K562 (cell line): ENCODE measurements around the gene ATP6V0A1. TPM values are rescaled to one million over a fixed set of nuclear protein-coding genes. Genes with fewer than 3 reads are reported as not detected.

ENCODE experiments used
- ARNT ChIP-seq, 2 experiments: fragments of 450-650 bp; IDR thresholded peaks; 2 replicates each; pipeline ENCODE4 v1.6.1; 2016; ENCODE audit warnings: mild to moderate bottlenecking in 1 of 2
- CTCFL ChIP-seq: IDR thresholded peaks from 2 replicates; pipeline ENCODE4 v1.6.1; 2011; ENCODE audit warnings: borderline replicate concordance, low read depth, mild to moderate bottlenecking, moderate library complexity, low read length; ENCODE audit not compliant: insufficient read depth, poor library complexity, severe bottlenecking
- FOXP1 ChIP-seq: sonication (generic); formaldehyde crosslinking; IDR thresholded peaks from 2 replicates; pipeline ENCODE4 v1.8.0; 2022; ENCODE audit warnings: mild to moderate bottlenecking, missing genetic modification reagents
- GATAD2A ChIP-seq: fragments of 450-650 bp; IDR thresholded peaks from 2 replicates; pipeline ENCODE4 v1.6.1; 2017
- MYC ChIP-seq, 2 experiments: fragments of 250-450 bp in 1 of 2; sonication (Bioruptor Pico) in 1 of 2; IDR thresholded peaks; 2 replicates each; pipeline versions ENCODE4 v1.5.1 to v1.6.1; 2012 to 2021; ENCODE audit warnings: low read depth in 2 of 2, borderline replicate concordance in 1 of 2, improper control_type of control experiment in 1 of 2, low read length in 1 of 2, mild to moderate bottlenecking in 1 of 2, moderate library complexity in 1 of 2
- POLR2G ChIP-seq: fragments of 200-400 bp; formaldehyde crosslinking; IDR thresholded peaks from 2 replicates; pipeline ENCODE4 v1.6.1; 2017; ENCODE audit warnings: low read depth, mild to moderate bottlenecking, antibody characterized with exemption, low read length, moderate library complexity
- SMC3 ChIP-seq: conservative IDR thresholded peaks from 2 replicates; pipeline ENCODE4 v1.6.1; 2011; ENCODE audit warnings: low read depth, low read length, improper control_type of control experiment; ENCODE audit not compliant: insufficient read depth
- SPI1 ChIP-seq: IDR thresholded peaks from 2 replicates; pipeline ENCODE4 v1.6.1; 2011; ENCODE audit warnings: low read depth, low read length, control low read depth, borderline replicate concordance
- TFAP4 ChIP-seq: sonication (generic); formaldehyde crosslinking; IDR thresholded peaks from 2 replicates; pipeline ENCODE4 v1.8.0; 2022; ENCODE audit warnings: missing genetic modification reagents, mild to moderate bottlenecking, moderate library complexity, borderline replicate concordance
- ZNF77 ChIP-seq: fragments of 250-450 bp; sonication (Bioruptor Pico); IDR thresholded peaks from 2 replicates; pipeline ENCODE4 v1.5.0; 2020
- polyA plus RNA-seq, 8 experiments: library from polyadenylated mRNA; depleted of rRNA in 4 of 8; stranded (reverse) in 5 of 8; unstranded in 3 of 8; fragments of >200 nt; fragmentation: Nextera tagmentation in 2 of 8; fragmentation: Illumina TruSeq in 1 of 8; extraction: Ambion mirVana in 2 of 8; extraction: Trizol in 1 of 8; gene quantifications; 2 replicates each; pipeline versions ENCODE4 v1.2.1 to v1.2.3, GENCODE V29; 2011 to 2014; ENCODE audit warnings: inconsistent platforms in 1 of 8, missing spikeins in 1 of 8
- total RNA-seq, 7 experiments: library from RNA; depleted of rRNA in 6 of 7; stranded (reverse); fragments of >200 nt in 6 of 7; fragmentation: Illumina TruSeq in 2 of 7; extraction: Trizol in 2 of 7; gene quantifications; 2 replicates each; pipeline versions ENCODE4 v1.2.1 to v1.2.3, GENCODE V29; 2011 to 2021; ENCODE audit warnings: low replicate concordance in 1 of 7
- TF ChIP-seq, protein P1 (sequence below): fragments of 200-800 bp; sonication (Bioruptor generic); IDR thresholded peaks from 2 replicates; pipeline ENCODE4 v1.6.1; 2017; ENCODE audit warnings: missing genetic modification characterization, missing compliant biosample characterization
- TF ChIP-seq, protein P2 (sequence below): fragments of 450-650 bp; formaldehyde crosslinking; IDR thresholded peaks from 2 replicates; pipeline ENCODE4 v1.4.0; 2020; ENCODE audit warnings: mild to moderate bottlenecking, moderate library complexity

ATP6V0A1 gene
- total and polyA plus RNA-seq, 9 of the 15 experiments (the other 6 are each of a cell fraction or from before 2014, with no cell fraction given), result 11.8 to 158 (median 75.5) TPM

GRCh38 chr17:42517516-42517915 lies 58.8 kb downstream of the ATP6V0A1 start (continued):
- TF ChIP-seq, protein P1, sequence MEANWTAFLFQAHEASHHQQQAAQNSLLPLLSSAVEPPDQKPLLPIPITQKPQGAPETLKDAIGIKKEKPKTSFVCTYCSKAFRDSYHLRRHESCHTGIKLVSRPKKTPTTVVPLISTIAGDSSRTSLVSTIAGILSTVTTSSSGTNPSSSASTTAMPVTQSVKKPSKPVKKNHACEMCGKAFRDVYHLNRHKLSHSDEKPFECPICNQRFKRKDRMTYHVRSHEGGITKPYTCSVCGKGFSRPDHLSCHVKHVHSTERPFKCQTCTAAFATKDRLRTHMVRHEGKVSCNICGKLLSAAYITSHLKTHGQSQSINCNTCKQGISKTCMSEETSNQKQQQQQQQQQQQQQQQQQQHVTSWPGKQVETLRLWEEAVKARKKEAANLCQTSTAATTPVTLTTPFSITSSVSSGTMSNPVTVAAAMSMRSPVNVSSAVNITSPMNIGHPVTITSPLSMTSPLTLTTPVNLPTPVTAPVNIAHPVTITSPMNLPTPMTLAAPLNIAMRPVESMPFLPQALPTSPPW (CRISPR knock-in tag), result peak; percentile 49; the same call in 1 of the 2 replicates
- TF ChIP-seq ARNT (IDR thresholded peaks at IDR 0.05) (peak in 1 of 2 experiments; percentile 61; a peak in 1 of 4 replicates), MYC (IDR thresholded peaks at IDR 0.05; ENCODE audit: low read depth, low read length) (0 out of 2 replicates have a peak, but pooled peaks have one; percentile 26), MYC (CRISPR knock-in tag; IDR thresholded peaks at IDR 0.05; ENCODE audit: borderline replicate concordance, low read depth) (no peak), CTCFL (peak; percentile 78), SMC3 (peak; percentile 79), FOXP1 (no peak), GATAD2A (0 out of 2 replicates have a peak, but pooled peaks have one; percentile 51), SPI1 (peak; percentile 65), TFAP4 (CRISPR knock-in tag) (peak; percentile 69), ZNF77 (CRISPR knock-in tag) (no peak), POLR2G (peak; percentile 46)
- TF ChIP-seq, protein P2, sequence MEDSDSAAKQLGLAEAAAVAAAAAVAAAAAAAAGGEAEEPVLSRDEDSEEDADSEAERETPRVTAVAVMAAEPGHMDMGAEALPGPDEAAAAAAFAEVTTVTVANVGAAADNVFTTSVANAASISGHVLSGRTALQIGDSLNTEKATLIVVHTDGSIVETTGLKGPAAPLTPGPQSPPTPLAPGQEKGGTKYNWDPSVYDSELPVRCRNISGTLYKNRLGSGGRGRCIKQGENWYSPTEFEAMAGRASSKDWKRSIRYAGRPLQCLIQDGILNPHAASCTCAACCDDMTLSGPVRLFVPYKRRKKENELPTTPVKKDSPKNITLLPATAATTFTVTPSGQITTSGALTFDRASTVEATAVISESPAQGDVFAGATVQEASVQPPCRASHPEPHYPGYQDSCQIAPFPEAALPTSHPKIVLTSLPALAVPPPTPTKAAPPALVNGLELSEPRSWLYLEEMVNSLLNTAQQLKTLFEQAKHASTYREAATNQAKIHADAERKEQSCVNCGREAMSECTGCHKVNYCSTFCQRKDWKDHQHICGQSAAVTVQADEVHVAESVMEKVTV (CRISPR knock-in tag), result peak; percentile 38
